ENCODE data around the gene STK4.

Gene STK4

GRCh38 chr20:44966030-44966961 lies at the start of gene STK4:
Gene STK4 (plus strand): TSS chr20:44966512. CDS start chr20:44966569, 57 bp downstream.
- TF ChIP-seq Cebpa-rat (IDR thresholded peaks at IDR 0.05), result no peak
- no peaks in the 10 kb centered on the region for H3K27me3 ChIP-seq
- peak within 1 kb of the TSS; percentile 96 for H3K4me2 ChIP-seq
- peaks cover 58% of the 10 kb centered on the region for H3K4me1 ChIP-seq
- peak within 1 kb of the TSS; percentile 88 for H3K4me3 ChIP-seq
- peak within 1 kb of the TSS; percentile 82 for H3K27ac ChIP-seq
- peaks cover 18% of the 10 kb centered on the region; the same call in 1 of the 2 replicates for H4K20me1 ChIP-seq
- peak within 1 kb of the TSS; percentile 83 for H3K9ac ChIP-seq
- H3K36me3 ChIP-seq, result no peaks in the 10 kb centered on the region
- no peaks in the 10 kb centered on the region for H3K9me3 ChIP-seq

GRCh38 chr20:44916586-44916985 lies 49.7 kb upstream of the STK4 start:
- no peak overlapping the region for H3K27ac ChIP-seq
- H3K4me3 ChIP-seq, result no peak overlapping the region
- H3K4me2 ChIP-seq, result no peak overlapping the region
- no peaks in the 10 kb centered on the region for H3K27me3 ChIP-seq
- H3K9me3 ChIP-seq, result no peaks in the 10 kb centered on the region
- no peak overlapping the region for H3K9ac ChIP-seq
- peaks cover 86% of the 10 kb centered on the region for H3K36me3 ChIP-seq
- no peaks in the 10 kb centered on the region for H4K20me1 ChIP-seq
- H3K4me1 ChIP-seq, result peaks cover under 1% of the 10 kb centered on the region; the same call in 1 of the 2 replicates
- TF ChIP-seq Cebpa-rat (IDR thresholded peaks at IDR 0.05), result no peak

- Histone ChIP-seq H3K9ac (no peak overlapping the region), H3K9me3 (no peaks in the 10 kb centered on the region), H3K4me2 (no peak overlapping the region), H3K27me3 (no peaks in the 10 kb centered on the region), H4K20me1 (no peaks in the 10 kb centered on the region), H3K27ac (no peak overlapping the region), H3K4me3 (no peak overlapping the region), H3K4me1 (no peaks in the 10 kb centered on the region), H3K36me3 (peaks cover 89% of the 10 kb centered on the region)
- no peak for TF ChIP-seq Cebpa-rat (IDR thresholded peaks at IDR 0.05)
Measured at GRCh38 chr20:44917399-44917798, 48.9 kb upstream of the STK4 start.

- Histone ChIP-seq H3K4me3 (no peak overlapping the region), H3K4me2 (no peak overlapping the region), H3K4me1 (no peaks in the 10 kb centered on the region), H3K27me3 (no peaks in the 10 kb centered on the region), H3K9me3 (no peaks in the 10 kb centered on the region), H3K9ac (no peak overlapping the region), H3K36me3 (peaks cover 89% of the 10 kb centered on the region), H3K27ac (no peak overlapping the region), H4K20me1 (no peaks in the 10 kb centered on the region)
- TF ChIP-seq Cebpa-rat (IDR thresholded peaks at IDR 0.05), result no peak
Measured at GRCh38 chr20:44918342-44918741, 48.0 kb upstream of the STK4 start.

GRCh38 chr20:44918761-44919160 lies 47.6 kb upstream of the STK4 start:
- TF ChIP-seq Cebpa-rat (IDR thresholded peaks at IDR 0.05), result no peak
- Histone ChIP-seq H3K4me1 (no peaks in the 10 kb centered on the region), H4K20me1 (no peaks in the 10 kb centered on the region), H3K9me3 (no peaks in the 10 kb centered on the region), H3K36me3 (peaks cover 89% of the 10 kb centered on the region), H3K9ac (no peak overlapping the region), H3K27ac (no peak overlapping the region), H3K4me3 (no peak overlapping the region), H3K27me3 (no peaks in the 10 kb centered on the region), H3K4me2 (no peak overlapping the region)

- H3K27ac ChIP-seq, result no peak overlapping the region
- H4K20me1 ChIP-seq, result no peaks in the 10 kb centered on the region
- no peaks in the 10 kb centered on the region for H3K4me1 ChIP-seq
- H3K4me2 ChIP-seq, result no peak overlapping the region
- TF ChIP-seq Cebpa-rat (IDR thresholded peaks at IDR 0.05), result no peak
- H3K9ac ChIP-seq, result no peak overlapping the region
- H3K4me3 ChIP-seq, result no peak overlapping the region
- no peaks in the 10 kb centered on the region for H3K27me3 ChIP-seq
- H3K9me3 ChIP-seq, result no peaks in the 10 kb centered on the region
- peaks cover 86% of the 10 kb centered on the region for H3K36me3 ChIP-seq
Measured at GRCh38 chr20:44921447-44921846, 44.9 kb upstream of the STK4 start.

- no peaks in the 10 kb centered on the region for H4K20me1 ChIP-seq
- TF ChIP-seq Cebpa-rat (IDR thresholded peaks at IDR 0.05), result no peak
- no peaks in the 10 kb centered on the region for H3K27me3 ChIP-seq
- H3K36me3 ChIP-seq, result peaks cover 61% of the 10 kb centered on the region
- H3K9ac ChIP-seq, result no peak overlapping the region
- H3K4me3 ChIP-seq, result no peak overlapping the region
- no peak overlapping the region for H3K4me2 ChIP-seq
- no peaks in the 10 kb centered on the region for H3K4me1 ChIP-seq
- no peaks in the 10 kb centered on the region for H3K9me3 ChIP-seq
- no peak overlapping the region for H3K27ac ChIP-seq
Measured at GRCh38 chr20:44924541-44924940, 41.8 kb upstream of the STK4 start.

- no peak overlapping the region for H3K4me3 ChIP-seq
- no peaks in the 10 kb centered on the region for H3K4me1 ChIP-seq
- H3K36me3 ChIP-seq, result peaks cover 64% of the 10 kb centered on the region
- H3K9me3 ChIP-seq, result no peaks in the 10 kb centered on the region
- no peak overlapping the region for H3K27ac ChIP-seq
- H3K4me2 ChIP-seq, result no peak overlapping the region
- H4K20me1 ChIP-seq, result no peaks in the 10 kb centered on the region
- TF ChIP-seq Cebpa-rat (IDR thresholded peaks at IDR 0.05), result no peak
- H3K27me3 ChIP-seq, result no peaks in the 10 kb centered on the region
- no peak overlapping the region for H3K9ac ChIP-seq
Measured at GRCh38 chr20:44928595-44928994, 37.7 kb upstream of the STK4 start.

GRCh38 chr20:44930517-44931168 lies 35.7 kb upstream of the STK4 start:
- Histone ChIP-seq H3K9me3 (no peaks in the 10 kb centered on the region), H3K4me2 (no peak overlapping the region), H3K4me1 (no peaks in the 10 kb centered on the region), H3K27ac (no peak overlapping the region), H3K27me3 (no peaks in the 10 kb centered on the region), H3K36me3 (peaks cover 64% of the 10 kb centered on the region), H3K9ac (no peak overlapping the region), H4K20me1 (no peaks in the 10 kb centered on the region), H3K4me3 (no peak overlapping the region)
- TF ChIP-seq Cebpa-rat (IDR thresholded peaks at IDR 0.05), result no peak

GRCh38 chr20:44931911-44932310 lies 34.4 kb upstream of the STK4 start:
- Histone ChIP-seq H3K4me1 (no peaks in the 10 kb centered on the region), H3K36me3 (peaks cover 67% of the 10 kb centered on the region)
- TF ChIP-seq Cebpa-rat (IDR thresholded peaks at IDR 0.05), result no peak

More at GRCh38 chr20:44931911-44932310, 34.4 kb upstream of the STK4 start:
- no peak overlapping the region for H3K4me3 ChIP-seq
- H4K20me1 ChIP-seq, result no peaks in the 10 kb centered on the region
- H3K27me3 ChIP-seq, result no peaks in the 10 kb centered on the region
- H3K4me2 ChIP-seq, result no peak overlapping the region
- no peaks in the 10 kb centered on the region for H3K9me3 ChIP-seq
- no peak overlapping the region for H3K27ac ChIP-seq
- no peak overlapping the region for H3K9ac ChIP-seq
